Transverse colon (tissue), 4 donors: ENCODE results near the gene PDE6G.

Experiments used
- EP300 ChIP-seq: sonication (generic); formaldehyde crosslinking; IDR thresholded peaks from one replicate; pipeline ENCODE4 v1.6.1; 2017; ENCODE audit warnings: antibody characterized with exemption, low read depth
- POLR2AphosphoS5 ChIP-seq, 3 donors: sonication (generic); formaldehyde crosslinking; IDR thresholded peaks; one replicate each; pipeline ENCODE4 v1.6.1; 2016; ENCODE audit warnings: antibody characterized with exemption in 3 of 3
- TF ChIP-seq, protein P1 (sequence below), 5 experiments: fragments of 200-600 bp in 3 of 5; fragments of 450-650 bp in 2 of 5; sonication (generic) in 3 of 5; IDR thresholded peaks; 1 replicate in 2 of 5; 2 replicates in 3 of 5; pipeline ENCODE4 v1.5.1; 2016 to 2017; ENCODE audit warnings: antibody characterized with exemption in 5 of 5, inconsistent platforms in 3 of 5, mild to moderate bottlenecking in 2 of 5, moderate library complexity in 1 of 5

DNA sequence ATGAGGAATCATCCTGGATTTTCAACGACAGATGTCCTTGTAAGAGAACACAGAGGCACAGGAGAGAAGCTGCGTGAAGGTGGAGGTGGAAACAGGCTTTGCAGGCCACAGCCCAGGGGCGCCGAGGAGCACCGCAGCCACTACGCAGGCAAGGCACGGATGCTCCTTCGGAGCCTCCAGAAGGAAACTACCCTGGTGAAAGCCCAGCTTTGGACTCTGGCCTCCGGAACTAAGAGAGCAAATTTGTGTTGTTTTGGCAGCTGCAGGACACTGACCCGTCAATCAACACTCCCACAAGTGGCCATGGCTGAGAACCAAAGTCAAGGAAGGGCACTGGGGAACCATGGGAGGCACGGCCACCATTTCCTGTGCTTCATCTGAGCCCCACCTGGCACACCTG is 23.8 kb upstream of the PDE6G start:
- TF ChIP-seq POLR2AphosphoS5 (IDR thresholded peaks at IDR 0.05), result no peak
- TF ChIP-seq, protein P1, sequence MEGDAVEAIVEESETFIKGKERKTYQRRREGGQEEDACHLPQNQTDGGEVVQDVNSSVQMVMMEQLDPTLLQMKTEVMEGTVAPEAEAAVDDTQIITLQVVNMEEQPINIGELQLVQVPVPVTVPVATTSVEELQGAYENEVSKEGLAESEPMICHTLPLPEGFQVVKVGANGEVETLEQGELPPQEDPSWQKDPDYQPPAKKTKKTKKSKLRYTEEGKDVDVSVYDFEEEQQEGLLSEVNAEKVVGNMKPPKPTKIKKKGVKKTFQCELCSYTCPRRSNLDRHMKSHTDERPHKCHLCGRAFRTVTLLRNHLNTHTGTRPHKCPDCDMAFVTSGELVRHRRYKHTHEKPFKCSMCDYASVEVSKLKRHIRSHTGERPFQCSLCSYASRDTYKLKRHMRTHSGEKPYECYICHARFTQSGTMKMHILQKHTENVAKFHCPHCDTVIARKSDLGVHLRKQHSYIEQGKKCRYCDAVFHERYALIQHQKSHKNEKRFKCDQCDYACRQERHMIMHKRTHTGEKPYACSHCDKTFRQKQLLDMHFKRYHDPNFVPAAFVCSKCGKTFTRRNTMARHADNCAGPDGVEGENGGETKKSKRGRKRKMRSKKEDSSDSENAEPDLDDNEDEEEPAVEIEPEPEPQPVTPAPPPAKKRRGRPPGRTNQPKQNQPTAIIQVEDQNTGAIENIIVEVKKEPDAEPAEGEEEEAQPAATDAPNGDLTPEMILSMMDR (IDR thresholded peaks at IDR 0.05), result no peak
- no peak for TF ChIP-seq EP300
